ENCODE measurements around the gene HBZ. TPM values are rescaled to one million over a fixed set of nuclear protein-coding genes. Genes with fewer than 3 reads are reported as not detected.

HBZ gene
- total and polyA plus RNA-seq, 2 of the 13 experiments (the other 11 are each of a cell fraction or from before 2014, with no cell fraction given) = 0.21 TPM; not detected in 1

- TF ChIP-seq ZMAT5 (CRISPR knock-in tag; IDR thresholded peaks at IDR 0.05; ENCODE audit: borderline replicate concordance, low read depth) (no peak), ZNF777 (CRISPR knock-in tag; IDR thresholded peaks at IDR 0.05) (peak; percentile 86; the same call in 1 of the 2 replicates), ZBTB2 (CRISPR knock-in tag; IDR thresholded peaks at IDR 0.05; ENCODE audit: low read depth) (peak; percentile 92), NR2F2 (IDR thresholded peaks at IDR 0.05; ENCODE audit: borderline replicate concordance, low read depth) (no peak; the same call in 1 of the 2 replicates), CBX1 (IDR thresholded peaks at IDR 0.05; ENCODE audit: low read depth) (peak; percentile 95), ZNF513 (CRISPR knock-in tag; conservative IDR thresholded peaks at IDR 0.05) (no peak), U2AF2 (IDR thresholded peaks at IDR 0.05; ENCODE audit: low read depth, low read length) (no peak), ZNF407 (CRISPR knock-in tag; IDR thresholded peaks at IDR 0.05; ENCODE audit: not compliant biosample characterization) (peak; percentile 99), IKZF1 (IDR thresholded peaks at IDR 0.05) (no peak), ZBTB33 (CRISPR knock-in tag; IDR thresholded peaks at IDR 0.05) (peak; percentile 67; the same call in 1 of the 2 replicates), ZBTB25 (CRISPR knock-in tag; IDR thresholded peaks at IDR 0.05) (peak; percentile 86; the same call in 1 of the 2 replicates), DDIT3 (CRISPR knock-in tag; IDR thresholded peaks at IDR 0.05) (no peak)
Observed at GRCh38 chr16:180681-181564, 28.5 kb downstream of the HBZ start (continued).
